CD14-positive monocyte (primary cell): ENCODE data around the gene ABT1. TPM values are rescaled to one million over a fixed set of nuclear protein-coding genes. Genes with fewer than 3 reads are reported as not detected.

Experiments used
- DNase-seq, 3 donors: peaks; one replicate each; pipeline ENCODE4 v3.0.0-alpha.2; 2011 to 2022
- H2AFZ ChIP-seq: 2 replicates; pipeline ENCODE4 v1.6.0; 2012; ENCODE audit warnings: mild to moderate bottlenecking, low read depth, low read length, inconsistent platforms; ENCODE audit not compliant: insufficient read depth, poor library complexity, severe bottlenecking
- H3K27ac ChIP-seq, 2 donors: 1 replicate in 1 of 2; 2 replicates in 1 of 2; pipeline ENCODE4 v1.5.1; 2012 to 2013; ENCODE audit warnings: low read length in 2 of 2, control low read depth in 1 of 2, inconsistent platforms in 1 of 2, low read depth in 1 of 2, mild to moderate bottlenecking in 1 of 2
- H3K27me3 ChIP-seq, 2 donors: one replicate each; pipeline versions ENCODE4 v1.6.0 to v1.6.1; 2011 to 2013; ENCODE audit warnings: low read length in 2 of 2; ENCODE audit not compliant: control insufficient read depth in 2 of 2, insufficient read depth in 2 of 2
- H3K36me3 ChIP-seq, 2 donors: replicated peaks in 1 of 2; 1 replicate in 1 of 2; 2 replicates in 1 of 2; pipeline versions ENCODE4 v1.5.1 to v1.6.1; 2012 to 2013; ENCODE audit warnings: low read length in 2 of 2, control low read depth in 1 of 2, inconsistent platforms in 1 of 2, mild to moderate bottlenecking in 1 of 2; ENCODE audit not compliant: insufficient read depth in 2 of 2, control insufficient read depth in 1 of 2
- H3K4me1 ChIP-seq, 2 donors: 1 replicate in 1 of 2; 2 replicates in 1 of 2; pipeline versions ENCODE4 v1.5.1 to v1.6.1; 2012 to 2013; ENCODE audit warnings: low read length in 2 of 2, control low read depth in 1 of 2, inconsistent platforms in 1 of 2, mild to moderate bottlenecking in 1 of 2, moderate library complexity in 1 of 2; ENCODE audit not compliant: insufficient read depth in 2 of 2, control insufficient read depth in 1 of 2
- H3K4me2 ChIP-seq: replicated peaks from 2 replicates; pipeline ENCODE3; 2012; ENCODE audit warnings: low read length, moderate library complexity, mild to moderate bottlenecking; ENCODE audit not compliant: poor library complexity, severe bottlenecking; ENCODE audit errors: extremely low read depth
- H3K4me3 ChIP-seq, 3 experiments: fragments of 200-600 bp in 1 of 3; sonication (generic) in 1 of 3; replicated peaks in 1 of 3; 1 replicate in 2 of 3; 2 replicates in 1 of 3; pipeline ENCODE4 v1.5.1; 2011 to 2013; ENCODE audit warnings: low read length in 3 of 3, mild to moderate bottlenecking in 3 of 3, control low read depth in 2 of 3, low read depth in 2 of 3, inconsistent platforms in 1 of 3, moderate library complexity in 1 of 3
- H3K79me2 ChIP-seq: 2 replicates; pipeline ENCODE4 v1.6.0; 2012; ENCODE audit warnings: mild to moderate bottlenecking, control low read depth, inconsistent platforms, low read length, moderate library complexity; ENCODE audit not compliant: insufficient read depth
- H3K9ac ChIP-seq: 2 replicates; pipeline ENCODE4 v1.6.0; 2017; ENCODE audit warnings: low read length, mild to moderate bottlenecking; ENCODE audit not compliant: insufficient read depth, poor library complexity, severe bottlenecking
- H3K9me3 ChIP-seq, 2 donors: replicated peaks in 1 of 2; 1 replicate in 1 of 2; 2 replicates in 1 of 2; pipeline versions ENCODE4 v1.5.1 to v1.6.1; 2012 to 2013; ENCODE audit warnings: low read length in 2 of 2, control low read depth in 1 of 2; ENCODE audit not compliant: control insufficient read depth in 1 of 2, insufficient read depth in 1 of 2
- H4K20me1 ChIP-seq: 2 replicates; pipeline ENCODE4 v1.6.0; 2012; ENCODE audit warnings: mild to moderate bottlenecking, low read length, control low read depth, moderate library complexity; ENCODE audit not compliant: insufficient read depth
- H3K27ac Mint-ChIP-seq, 7 donors: one replicate each; pipeline ENCODE4 v1.8.0; 2020; ENCODE audit warnings: mild to moderate bottlenecking in 7 of 7, mixed read lengths in 7 of 7, moderate library complexity in 6 of 7, inconsistent platforms in 2 of 7
- H3K27me3 Mint-ChIP-seq, 3 donors: one replicate each; pipeline ENCODE4 v1.8.0; 2021 to 2022; ENCODE audit warnings: low read depth in 3 of 3, mild to moderate bottlenecking in 3 of 3, mixed read lengths in 3 of 3, moderate library complexity in 3 of 3, inconsistent platforms in 1 of 3
- H3K36me3 Mint-ChIP-seq, 2 donors: one replicate each; pipeline ENCODE4 v1.8.0; 2020; ENCODE audit warnings: mixed read lengths in 2 of 2, inconsistent platforms in 1 of 2, mild to moderate bottlenecking in 1 of 2
- H3K4me1 Mint-ChIP-seq: one replicate; pipeline ENCODE4 v1.8.0; 2020; ENCODE audit warnings: mild to moderate bottlenecking, mixed read lengths
- H3K4me3 Mint-ChIP-seq, 2 donors: one replicate each; pipeline ENCODE4 v1.8.0; 2020; ENCODE audit warnings: mild to moderate bottlenecking in 2 of 2, mixed read lengths in 2 of 2, moderate library complexity in 1 of 2
- H3K9me3 Mint-ChIP-seq, 7 donors: one replicate each; pipeline ENCODE4 v1.8.0; 2020 to 2022; ENCODE audit warnings: mixed read lengths in 7 of 7, mild to moderate bottlenecking in 6 of 7, moderate library complexity in 6 of 7, inconsistent platforms in 2 of 7
- CTCF ChIP-seq: fragments of 200-600 bp; IDR thresholded peaks from one replicate; pipeline ENCODE4 v1.8.0; 2022; ENCODE audit warnings: antibody characterized with exemption, mild to moderate bottlenecking
- WGBS: methylation state at CpG from one replicate; pipeline ENCODE4 v1.1.5; 2013; ENCODE audit warnings: missing lambda C conversion rate; ENCODE audit not compliant: insufficient coverage; 5-methylcytosine and 5-hydroxymethylcytosine counted together
- intact Hi-C, 2 donors: fragments of 100-400 bp; cut with micrococcal nuclease; formaldehyde crosslinking; loops; one replicate each; pipeline versions ENCODE4 v1.15.0 to v1.15.1; 2023
- polyA plus RNA-seq, 3 donors: library from polyadenylated mRNA; depleted of rRNA in 1 of 3; unstranded in 2 of 3; stranded (reverse) in 1 of 3; fragments of 300-500 nt in 2 of 3; fragments of >200 nt in 1 of 3; fragmentation: Illumina TruSeq in 2 of 3; gene quantifications; 1 replicate in 2 of 3; 2 replicates in 1 of 3; pipeline ENCODE4 v1.2.3, GENCODE V29; 2012 to 2021

ABT1 gene
- polyA plus RNA-seq, 3 donors: 11.6 to 40.6 (median 31.7) TPM

GRCh38 chr6:26577720-26578072, 19.1 kb upstream of the ABT1 start:
- peaks cover 0 to 3% of the 10 kb centered on the region in 2 donors for H3K27me3 ChIP-seq
- H3K4me3 Mint-ChIP-seq: peak overlapping the region; percentile 92 to 99
- no peak for DNase-seq
- H3K4me1 ChIP-seq: peaks cover 15 to 20% of the 10 kb centered on the region in 2 donors
- H3K9me3 Mint-ChIP-seq: peaks cover 2 to 12% (median 10%) of the 10 kb centered on the region in 7 donors
- no peaks in the 10 kb centered on the region for H4K20me1 ChIP-seq
- H3K27ac Mint-ChIP-seq: peak overlapping the region in 5 of 7 donors; percentile 68 to 93 (median 86)
- H3K9ac ChIP-seq: peak overlapping the region; percentile 38
- H3K36me3 Mint-ChIP-seq: no peaks in the 10 kb centered on the region
- H3K79me2 ChIP-seq: no peaks in the 10 kb centered on the region
- peak overlapping the region; percentile 30 to 77 (median 43) for H3K4me3 ChIP-seq
- H2AFZ ChIP-seq: peak overlapping the region; percentile 69
- WGBS: no CpG with 5 or more reads among the region's 17 CpGs
- intact Hi-C loops: loop anchor here in 1 of 2 donors (10.0 kb wide), 1 partner anchor 403 kb away; no protein-coding TSS in a partner anchor
- H3K36me3 ChIP-seq: no peaks in the 10 kb centered on the region
- no peak for TF ChIP-seq CTCF
- peak overlapping the region in 1 of 2 donors; percentile 20 for H3K27ac ChIP-seq
- H3K9me3 ChIP-seq: no peaks in the 10 kb centered on the region
- peaks cover 20% of the 10 kb centered on the region for H3K4me1 Mint-ChIP-seq
- peaks cover 5 to 10% (median 7%) of the 10 kb centered on the region in 3 donors for H3K27me3 Mint-ChIP-seq
- H3K4me2 ChIP-seq: peak overlapping the region; percentile 84

GRCh38 chr6:26578279-26578678, 18.5 kb upstream of the ABT1 start:
- Histone ChIP-seq H3K9ac (no peak overlapping the region), H3K9me3 (no peaks in the 10 kb centered on the region), H3K36me3 (no peaks in the 10 kb centered on the region), H3K4me3 (no peak overlapping the region), H3K4me2 (no peak overlapping the region), H3K27me3 (peaks cover 0 to 4% of the 10 kb centered on the region in 2 donors), H2AFZ (no peak overlapping the region), H4K20me1 (no peaks in the 10 kb centered on the region), H3K4me1 (peaks cover 13 to 17% of the 10 kb centered on the region in 2 donors), H3K27ac (no peak overlapping the region), H3K79me2 (no peaks in the 10 kb centered on the region)
- Mint-ChIP-seq H3K36me3 (no peaks in the 10 kb centered on the region), H3K9me3 (peaks cover 2 to 12% (median 10%) of the 10 kb centered on the region in 7 donors), H3K27ac (peak overlapping the region in 1 of 7 donors; percentile 8), H3K27me3 (peaks cover 9 to 15% (median 11%) of the 10 kb centered on the region in 3 donors), H3K4me3 (no peak overlapping the region), H3K4me1 (peaks cover 18% of the 10 kb centered on the region)
- TF ChIP-seq CTCF: no peak
- intact Hi-C loops: loop anchor here in 1 of 2 donors (10.0 kb wide), 1 partner anchor 403 kb away; no protein-coding TSS in a partner anchor
- DNase-seq: no peak
- no CpG with 5 or more reads among the region's 6 CpGs for WGBS
